M059J (cell line): ENCODE data around the gene FANCC. TPM values are rescaled to one million over a fixed set of nuclear protein-coding genes. Genes with fewer than 3 reads are reported as not detected.
"Not testable (repeated sequence)": the region's sequence is repeated elsewhere in the genome, so short reads cannot be mapped to it uniquely, and the experiment has no call there.

Experiments used
- DNase-seq: peaks from one replicate; pipeline ENCODE4 v3.0.0-alpha.2; 2012; ENCODE audit warnings: low read depth
- total RNA-seq: library from RNA; depleted of rRNA; stranded (reverse); fragments of >200 nt; shearing (Covaris generic); gene quantifications from 2 replicates; pipeline ENCODE4 v1.2.3, GENCODE V29; 2014

FANCC gene
- total RNA-seq, 1 experiment from 2014 or later: 16.5 TPM

GRCh38 chr9:95330720-95331404 is 13.4 kb upstream of the FANCC start:
- no peak for DNase-seq

- not testable (repeated sequence) for DNase-seq
Measured at GRCh38 chr9:95329061-95329460, 11.6 kb upstream of the FANCC start.

GRCh38 chr9:95327239-95327865 is 9.8 kb upstream of the FANCC start:
- peak; percentile 15 for DNase-seq

GRCh38 chr9:95325221-95325620 is 7.7 kb upstream of the FANCC start:
- DNase-seq: no peak

GRCh38 chr9:95317893-95318211 is 343 bp upstream of the FANCC start:
- no peak for DNase-seq

- peak; percentile 87 for DNase-seq
Measured at GRCh38 chr9:95316794-95317118, 753 bp downstream of the FANCC start.

GRCh38 chr9:95316274-95316673 is 1.2 kb downstream of the FANCC start:
- peak; percentile 7 for DNase-seq

- no peak for DNase-seq
Measured at GRCh38 chr9:95315108-95315746, 2.3 kb downstream of the FANCC start.

- DNase-seq: peak; percentile 81
Measured at GRCh38 chr9:95313010-95313498, 4.5 kb downstream of the FANCC start.

GRCh38 chr9:95311961-95312360 is 5.5 kb downstream of the FANCC start:
- DNase-seq: peak; percentile 16

- no peak for DNase-seq
Measured at GRCh38 chr9:95307538-95307937, 10.0 kb downstream of the FANCC start.

- DNase-seq: no peak
Measured at GRCh38 chr9:95306819-95307218, 10.7 kb downstream of the FANCC start.

- peak; percentile 60 for DNase-seq
Measured at GRCh38 chr9:95305770-95306492, 11.6 kb downstream of the FANCC start.

- no peak for DNase-seq
Measured at GRCh38 chr9:95302479-95302878, 15.0 kb downstream of the FANCC start.

- DNase-seq: no peak
Measured at GRCh38 chr9:95297760-95298159, 19.7 kb downstream of the FANCC start.

- DNase-seq: no peak
Measured at GRCh38 chr9:95297316-95297715, 20.2 kb downstream of the FANCC start.

GRCh38 chr9:95296761-95297160 is 20.7 kb downstream of the FANCC start:
- no peak for DNase-seq

- DNase-seq: not testable (repeated sequence)
Measured at GRCh38 chr9:95293296-95293695, 24.2 kb downstream of the FANCC start.

- no peak for DNase-seq
Measured at GRCh38 chr9:95292226-95292625, 25.3 kb downstream of the FANCC start.

GRCh38 chr9:95286151-95286550 is 31.4 kb downstream of the FANCC start:
- DNase-seq: peak; percentile 25

GRCh38 chr9:95285307-95285706 is 32.2 kb downstream of the FANCC start:
- DNase-seq: no peak
